ENCODE data around the gene SCART1. TPM values are rescaled to one million over a fixed set of nuclear protein-coding genes. Genes with fewer than 3 reads are reported as not detected.
"Not testable (repeated sequence)": the region's sequence is repeated elsewhere in the genome, so short reads cannot be mapped to it uniquely, and the experiment has no call there.

The SCART1 gene
- total and polyA plus RNA-seq, 7 experiments from 2014 or later: 0.03 to 8.6 (median 4.4) TPM; not detected in 1

DNA sequence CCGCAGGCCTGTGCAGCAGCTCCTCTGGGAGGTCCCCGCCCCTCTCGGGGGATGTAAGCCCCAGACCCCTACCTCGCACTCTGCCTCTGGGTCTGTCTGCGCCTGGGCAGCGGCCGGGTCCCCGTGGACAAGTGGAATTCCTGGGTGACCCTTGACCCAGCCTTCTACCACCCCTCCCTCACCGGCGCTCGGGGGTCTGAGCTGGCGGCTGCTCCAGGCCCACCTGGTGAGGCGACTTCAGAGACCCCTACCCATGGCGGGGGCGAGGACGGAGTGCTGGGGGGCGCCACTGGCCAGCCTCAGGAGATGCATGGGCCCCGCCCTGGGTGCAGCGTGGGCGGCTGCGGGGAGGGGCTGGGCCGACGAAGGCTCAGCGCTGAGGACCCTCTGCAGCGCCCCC, 21.0 kb upstream of the SCART1 start:
- H3K27ac Mint-ChIP-seq; DNase-seq; H3K27me3 ChIP-seq (ENCODE audit: control insufficient read depth in 2 of 2, insufficient read depth in 2 of 2, low read length in 2 of 2); H3K4me3 ChIP-seq (ENCODE audit: low read length); H3K27ac ChIP-seq (ENCODE audit: low read depth, low read length); H3K4me3 Mint-ChIP-seq; H3K4me1 ChIP-seq (ENCODE audit: control insufficient read depth in 2 of 2, insufficient read depth in 2 of 2, low read length in 2 of 2); H3K9me3 ChIP-seq (ENCODE audit: control insufficient read depth in 2 of 3, low read length in 3 of 3); H3K4me1 Mint-ChIP-seq; CTCF ChIA-PET; intact Hi-C loops (cut with micrococcal nuclease); POLR2A ChIA-PET; H3K36me3 ChIP-seq (ENCODE audit: control insufficient read depth in 2 of 3, insufficient read depth in 3 of 3, low read length in 3 of 3); H3K36me3 Mint-ChIP-seq: not testable (repeated sequence)
- peak; percentile 22 for ATAC-seq
- H3K9me3 Mint-ChIP-seq: peaks cover 0 to 23% (median 6%) of the 10 kb centered on the region in 11 donors
- H3K27me3 Mint-ChIP-seq: peaks cover 7 to 29% (median 15%) of the 10 kb centered on the region in 5 donors

- peak in 1 of 9 donors; percentile 21 for DNase-seq
- CTCF ChIA-PET: interaction anchor here (1.0 kb wide), 1 partner anchor 171 kb away, joined by 3 read pairs; no protein-coding TSS in a partner anchor
- POLR2A ChIA-PET: no interaction called here
These were observed 15.0 kb upstream of the SCART1 start for GRCh38 chr10:133438711-133439273.

GRCh38 chr10:133439517-133440461, 14.0 kb upstream of the SCART1 start:
- H3K27ac Mint-ChIP-seq: no peak overlapping the region
- H3K27ac ChIP-seq (ENCODE audit: low read depth, low read length): no peak overlapping the region
- peaks cover 4 to 19% (median 16%) of the 10 kb centered on the region in 5 donors for H3K27me3 Mint-ChIP-seq
- peaks cover 0 to 11% (median 5%) of the 10 kb centered on the region in 5 donors for H3K36me3 Mint-ChIP-seq
- H3K4me3 Mint-ChIP-seq: no peak overlapping the region
- no peak overlapping the region for H3K4me3 ChIP-seq (ENCODE audit: low read length)
- H3K27me3 ChIP-seq (ENCODE audit: control insufficient read depth in 2 of 2, insufficient read depth in 2 of 2, low read length in 2 of 2): no peaks in the 10 kb centered on the region
- ChIA-PET POLR2A (no interaction called here), CTCF (no interaction called here)
- peaks cover 0 to 9% of the 10 kb centered on the region in 2 donors for H3K4me1 ChIP-seq (ENCODE audit: control insufficient read depth in 2 of 2, insufficient read depth in 2 of 2, low read length in 2 of 2)
- no peaks in the 10 kb centered on the region for H3K9me3 ChIP-seq (ENCODE audit: control insufficient read depth in 2 of 3, low read length in 3 of 3)
- DNase-seq (no peak), ATAC-seq (no peak)
- H3K9me3 Mint-ChIP-seq: peaks cover 0 to 10% (median 1%) of the 10 kb centered on the region in 11 donors
- intact Hi-C loops (cut with micrococcal nuclease): loop anchor here in 1 of 2 donors (5.0 kb wide), 1 partner anchor 168 kb away; no protein-coding TSS in a partner anchor
- no peaks in the 10 kb centered on the region for H3K36me3 ChIP-seq (ENCODE audit: control insufficient read depth in 2 of 3, insufficient read depth in 3 of 3, low read length in 3 of 3)
- H3K4me1 Mint-ChIP-seq: peaks cover 0 to 26% (median 12%) of the 10 kb centered on the region in 7 donors

More at GRCh38 chr10:133438711-133439273, 15.0 kb upstream of the SCART1 start:
- H3K4me3 Mint-ChIP-seq: no peak overlapping the region
- peaks cover 0 to 11% (median 5%) of the 10 kb centered on the region in 5 donors for H3K36me3 Mint-ChIP-seq
- peaks cover 0 to 26% (median 12%) of the 10 kb centered on the region in 7 donors for H3K4me1 Mint-ChIP-seq
- no peak overlapping the region for H3K4me3 ChIP-seq (ENCODE audit: low read length)
- no peak overlapping the region for H3K27ac ChIP-seq (ENCODE audit: low read depth, low read length)
- peaks cover 0 to 9% of the 10 kb centered on the region in 2 donors for H3K4me1 ChIP-seq (ENCODE audit: control insufficient read depth in 2 of 2, insufficient read depth in 2 of 2, low read length in 2 of 2)
- H3K9me3 ChIP-seq (ENCODE audit: control insufficient read depth in 2 of 3, low read length in 3 of 3): no peaks in the 10 kb centered on the region
- intact Hi-C loops (cut with micrococcal nuclease): loop anchor here in 1 of 2 donors (5.0 kb wide), 1 partner anchor 169 kb away; no protein-coding TSS in a partner anchor
- no peak overlapping the region for H3K27ac Mint-ChIP-seq
- no peaks in the 10 kb centered on the region for H3K27me3 ChIP-seq (ENCODE audit: control insufficient read depth in 2 of 2, insufficient read depth in 2 of 2, low read length in 2 of 2)
- H3K9me3 Mint-ChIP-seq: peaks cover 0 to 10% (median 1%) of the 10 kb centered on the region in 11 donors
- peak; percentile 45 for ATAC-seq
- peaks cover 4 to 21% (median 16%) of the 10 kb centered on the region in 5 donors for H3K27me3 Mint-ChIP-seq
- no peaks in the 10 kb centered on the region for H3K36me3 ChIP-seq (ENCODE audit: control insufficient read depth in 2 of 3, insufficient read depth in 3 of 3, low read length in 3 of 3)

DNA sequence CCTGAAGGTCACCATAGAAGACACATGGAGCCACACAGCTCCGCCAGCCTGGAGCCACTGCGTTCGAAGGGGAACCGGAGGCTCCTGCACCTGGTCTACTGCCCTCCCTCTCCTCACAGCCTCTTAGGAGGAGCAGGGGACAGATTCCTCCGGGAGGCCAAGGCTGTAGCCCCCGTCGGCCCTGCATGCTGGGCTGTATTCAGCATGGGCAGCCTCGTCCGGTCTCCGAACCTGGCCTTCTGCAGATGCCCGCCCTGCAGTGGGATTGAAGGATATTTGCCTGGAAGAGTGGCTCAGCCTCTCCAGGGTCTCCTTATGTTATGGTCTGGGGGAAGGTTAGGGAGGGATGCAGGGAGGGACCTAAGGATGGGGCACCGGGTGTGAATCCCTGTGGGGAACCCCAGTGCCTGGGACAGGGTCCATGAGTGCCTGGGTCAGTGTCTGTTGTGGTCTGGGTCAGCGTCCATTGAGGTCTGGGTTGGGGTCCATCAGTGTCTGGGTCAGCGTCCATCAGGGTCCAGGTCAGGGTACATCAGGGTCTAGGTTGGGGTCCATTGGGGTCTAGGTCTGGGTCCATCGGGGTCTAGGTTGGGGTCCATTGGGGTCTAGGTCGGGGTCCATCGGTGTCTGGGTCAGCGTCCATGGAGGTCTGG, 13.0 kb upstream of the SCART1 start:
- ChIA-PET POLR2A (no interaction called here), CTCF (no interaction called here)
- no peak for ATAC-seq
- Histone ChIP-seq H3K27ac (ENCODE audit: low read depth, low read length) (no peak overlapping the region), H3K4me1 (ENCODE audit: control insufficient read depth in 2 of 2, insufficient read depth in 2 of 2, low read length in 2 of 2) (peaks cover 0 to 9% of the 10 kb centered on the region in 2 donors), H3K9me3 (ENCODE audit: control insufficient read depth in 2 of 3, low read length in 3 of 3) (peaks cover 0 to 7% (median 0%) of the 10 kb centered on the region in 3 experiments), H3K4me3 (ENCODE audit: low read length) (no peak overlapping the region), H3K36me3 (ENCODE audit: control insufficient read depth in 2 of 3, insufficient read depth in 3 of 3, low read length in 3 of 3) (no peaks in the 10 kb centered on the region), H3K27me3 (ENCODE audit: control insufficient read depth in 2 of 2, insufficient read depth in 2 of 2, low read length in 2 of 2) (no peaks in the 10 kb centered on the region)
- intact Hi-C loops (cut with micrococcal nuclease): no loop called here
- H3K9me3 Mint-ChIP-seq: peaks cover 0 to 14% (median 7%) of the 10 kb centered on the region in 11 donors
- no peak for DNase-seq
- H3K27ac Mint-ChIP-seq: no peak overlapping the region
- peaks cover 4 to 17% (median 16%) of the 10 kb centered on the region in 5 donors for H3K27me3 Mint-ChIP-seq
- H3K4me3 Mint-ChIP-seq: no peak overlapping the region
- peaks cover 0 to 11% (median 5%) of the 10 kb centered on the region in 5 donors for H3K36me3 Mint-ChIP-seq
- H3K4me1 Mint-ChIP-seq: peaks cover 0 to 26% (median 12%) of the 10 kb centered on the region in 7 donors

DNA sequence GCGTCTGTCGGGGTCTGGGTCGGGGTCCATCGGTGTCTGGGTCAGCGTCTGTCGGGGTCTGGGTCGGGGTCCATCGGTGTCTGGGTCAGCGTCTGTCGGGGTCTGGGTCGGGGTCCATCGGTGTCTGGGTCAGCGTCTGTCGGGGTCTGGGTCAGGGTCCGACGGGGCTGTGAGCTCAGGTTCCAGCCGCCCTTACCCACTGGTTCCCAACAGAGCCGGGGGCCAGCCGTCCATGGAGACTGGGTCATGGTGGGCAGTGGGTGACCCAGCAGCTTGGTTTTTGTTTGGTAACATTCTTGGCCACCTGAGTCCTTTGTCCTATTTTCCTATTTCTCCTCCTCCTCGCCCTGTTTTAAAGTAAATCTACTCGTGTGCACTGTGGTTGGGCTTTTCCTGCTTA, 12.4 kb upstream of the SCART1 start:
- Mint-ChIP-seq H3K36me3 (peaks cover 0 to 11% (median 5%) of the 10 kb centered on the region in 5 donors), H3K9me3 (peaks cover 0 to 13% (median 7%) of the 10 kb centered on the region in 11 donors), H3K4me1 (peaks cover 0 to 26% (median 12%) of the 10 kb centered on the region in 7 donors), H3K27me3 (peaks cover 4 to 17% (median 15%) of the 10 kb centered on the region in 5 donors)
- H3K27ac Mint-ChIP-seq; ATAC-seq; intact Hi-C loops (cut with micrococcal nuclease); H3K4me3 ChIP-seq (ENCODE audit: low read length); H3K4me3 Mint-ChIP-seq; H3K9me3 ChIP-seq (ENCODE audit: control insufficient read depth in 2 of 3, low read length in 3 of 3); POLR2A ChIA-PET; H3K36me3 ChIP-seq (ENCODE audit: control insufficient read depth in 2 of 3, insufficient read depth in 3 of 3, low read length in 3 of 3); CTCF ChIA-PET; H3K27ac ChIP-seq (ENCODE audit: low read depth, low read length); H3K27me3 ChIP-seq (ENCODE audit: control insufficient read depth in 2 of 2, insufficient read depth in 2 of 2, low read length in 2 of 2); DNase-seq; H3K4me1 ChIP-seq (ENCODE audit: control insufficient read depth in 2 of 2, insufficient read depth in 2 of 2, low read length in 2 of 2): not testable (repeated sequence)

- H3K4me1 Mint-ChIP-seq: peaks cover 0 to 26% (median 12%) of the 10 kb centered on the region in 7 donors
- POLR2A ChIA-PET: no interaction called here
- peaks cover 0 to 12% (median 0%) of the 10 kb centered on the region in 3 experiments for H3K9me3 ChIP-seq (ENCODE audit: control insufficient read depth in 2 of 3, low read length in 3 of 3)
- peaks cover under 1 to 12% (median 11%) of the 10 kb centered on the region in 5 donors for H3K27me3 Mint-ChIP-seq
- CTCF ChIA-PET: interaction anchor here (0.6 kb wide), 1 partner anchor 80 kb away, joined by 3 read pairs; no protein-coding TSS in a partner anchor
- peaks cover 3 to 10% (median 8%) of the 10 kb centered on the region in 5 donors for H3K36me3 Mint-ChIP-seq
- H3K4me3 ChIP-seq (ENCODE audit: low read length): no peak overlapping the region
- no peaks in the 10 kb centered on the region for H3K27me3 ChIP-seq (ENCODE audit: control insufficient read depth in 2 of 2, insufficient read depth in 2 of 2, low read length in 2 of 2)
- H3K27ac ChIP-seq (ENCODE audit: low read depth, low read length): no peak overlapping the region
- DNase-seq (no peak), ATAC-seq (no peak)
- peaks cover 0 to 9% of the 10 kb centered on the region in 2 donors for H3K4me1 ChIP-seq (ENCODE audit: control insufficient read depth in 2 of 2, insufficient read depth in 2 of 2, low read length in 2 of 2)
- H3K9me3 Mint-ChIP-seq: peaks cover 3 to 13% (median 7%) of the 10 kb centered on the region in 11 donors
- H3K36me3 ChIP-seq (ENCODE audit: control insufficient read depth in 2 of 3, insufficient read depth in 3 of 3, low read length in 3 of 3): no peaks in the 10 kb centered on the region
- no peak overlapping the region for H3K4me3 Mint-ChIP-seq
- intact Hi-C loops (cut with micrococcal nuclease): no loop called here
- no peak overlapping the region for H3K27ac Mint-ChIP-seq
These were observed 12.0 kb upstream of the SCART1 start for GRCh38 chr10:133441780-133442179.

Data from naive thymus-derived CD4-positive, alpha-beta T cell (primary cell).